GDM1 (cell line): ENCODE measurements around the gene RANBP3.

ENCODE experiments used
- DNase-seq: peaks from one replicate; lab custom pipeline; 2025; lab: John Stamatoyannopoulos, UW

RANBP3 gene

DNA sequence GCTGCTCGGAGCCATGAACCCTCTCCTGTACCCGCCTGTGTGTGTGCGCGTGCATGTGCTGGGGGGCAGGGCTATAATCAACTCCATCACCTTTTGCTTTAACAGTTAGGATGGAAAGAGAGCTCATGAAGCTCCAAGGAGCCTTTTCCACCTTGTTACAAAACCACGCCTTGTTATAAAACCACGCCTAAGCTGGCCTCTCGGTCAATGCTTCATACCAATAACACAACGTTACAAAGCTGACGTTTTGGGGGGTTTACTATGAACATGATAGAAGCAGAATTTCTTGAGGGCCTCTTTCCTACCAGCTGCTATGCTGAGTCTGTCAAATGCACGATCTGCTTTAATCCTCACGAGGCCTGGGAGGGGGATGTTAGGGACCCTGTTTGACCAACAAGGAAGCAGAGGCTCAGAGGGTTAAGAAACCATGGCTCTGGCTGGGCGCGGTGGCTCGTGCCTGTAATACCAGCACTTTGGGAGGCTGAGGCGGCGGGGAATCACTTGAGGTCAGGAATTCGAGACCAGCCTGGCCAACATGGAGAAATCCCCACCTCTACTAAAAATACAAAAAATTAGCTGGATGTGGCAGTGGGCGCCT is 52.0 kb downstream of the RANBP3 start:
- no peak for DNase-seq

DNA sequence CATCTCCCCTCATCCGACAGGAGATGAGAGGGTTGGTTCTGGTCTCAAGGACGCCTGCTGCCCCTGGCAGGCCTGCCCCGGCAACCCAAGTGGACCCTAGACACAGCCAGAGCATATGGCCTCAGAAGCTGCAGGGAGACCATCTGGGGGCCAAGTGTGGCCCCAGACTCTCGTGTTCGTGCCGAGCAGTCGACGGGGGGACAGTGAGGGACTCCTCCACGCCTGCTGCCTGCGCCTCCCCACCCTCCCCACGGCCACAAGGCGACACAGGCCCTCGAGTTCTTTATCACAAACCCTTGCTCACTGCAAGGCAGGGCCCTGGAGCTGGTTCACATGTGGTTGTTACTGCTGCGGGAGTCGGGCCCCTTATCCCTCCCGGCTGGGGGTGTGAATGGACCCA is 54.6 kb downstream of the RANBP3 start:
- no peak for DNase-seq

DNA sequence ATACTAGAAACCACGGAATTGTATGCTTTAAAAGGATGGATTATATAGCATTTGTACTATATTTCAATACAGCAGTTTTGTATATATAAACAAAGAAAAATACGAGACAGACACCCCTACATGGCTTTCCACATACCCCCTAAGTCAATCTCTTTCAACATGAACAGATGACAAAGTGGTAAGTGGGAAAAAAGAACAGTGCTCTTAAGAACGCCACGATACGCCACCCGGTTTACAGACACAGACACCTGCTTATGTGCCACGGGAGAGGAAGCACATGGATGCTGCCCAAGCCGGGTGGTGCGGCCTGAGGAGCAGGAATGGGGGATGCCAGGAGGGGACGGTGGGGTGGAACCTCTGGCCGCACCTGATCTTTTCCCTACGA is 55.8 kb downstream of the RANBP3 start:
- no peak for DNase-seq

DNA sequence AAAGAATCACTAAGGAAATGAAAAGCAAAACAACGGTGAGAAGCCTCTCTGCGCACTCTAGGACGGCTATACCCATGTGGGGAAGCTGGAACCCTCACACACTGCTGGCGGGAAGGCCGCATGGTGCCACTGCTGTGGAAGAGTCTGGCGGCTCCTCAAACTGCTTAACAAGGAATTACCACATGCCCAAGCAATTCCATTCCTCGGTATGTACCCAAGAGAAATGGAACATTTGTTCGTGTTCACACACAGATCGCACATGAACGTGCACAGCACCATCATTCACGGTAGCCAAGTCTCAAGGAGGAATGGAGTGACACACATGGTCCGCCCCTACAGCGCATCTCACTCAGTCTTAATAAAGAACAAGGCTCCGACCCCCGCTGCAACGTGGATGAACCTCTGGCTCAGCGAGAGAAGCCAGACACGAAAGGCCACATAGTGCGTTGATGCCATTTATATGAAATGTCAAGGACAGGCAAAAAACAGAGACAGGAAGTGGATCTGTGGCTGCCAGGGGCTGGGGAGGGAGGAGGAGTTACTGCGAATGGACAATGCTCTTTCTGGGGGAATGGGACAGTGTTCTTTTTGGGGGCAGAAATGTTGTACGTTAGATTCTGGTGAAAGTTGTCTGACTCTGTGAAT is 56.3 kb downstream of the RANBP3 start:
- no peak for DNase-seq

DNA sequence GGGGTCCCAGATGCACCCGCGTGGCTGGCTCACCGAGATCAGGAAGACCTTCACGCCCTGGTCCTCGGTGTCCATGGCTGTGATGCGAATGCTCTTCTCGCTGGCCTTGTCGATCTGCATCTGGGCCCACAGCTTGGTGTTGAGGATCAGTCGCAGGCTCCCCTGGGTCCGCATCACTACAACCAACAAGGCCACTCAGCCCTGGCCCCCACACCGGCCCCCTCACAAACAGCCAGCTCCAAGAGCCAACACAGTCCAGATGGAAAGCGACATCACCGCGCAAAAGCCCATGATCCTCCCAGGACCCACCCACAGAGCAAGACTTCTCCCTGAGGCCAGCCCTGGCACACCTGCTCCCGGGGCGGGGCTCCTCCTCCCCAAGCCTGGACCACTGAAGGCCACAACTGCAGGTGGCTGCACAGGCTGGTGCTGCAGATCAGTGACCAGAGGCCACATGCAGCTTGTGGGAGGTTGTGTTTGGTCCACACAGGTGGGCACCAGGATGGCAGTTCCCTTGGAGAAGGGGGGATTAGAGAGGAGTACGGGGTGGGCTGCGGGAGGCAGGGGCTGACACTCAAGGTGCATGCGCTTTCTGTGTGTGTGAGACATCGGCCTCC is 59.4 kb downstream of the RANBP3 start:
- no peak for DNase-seq

DNA sequence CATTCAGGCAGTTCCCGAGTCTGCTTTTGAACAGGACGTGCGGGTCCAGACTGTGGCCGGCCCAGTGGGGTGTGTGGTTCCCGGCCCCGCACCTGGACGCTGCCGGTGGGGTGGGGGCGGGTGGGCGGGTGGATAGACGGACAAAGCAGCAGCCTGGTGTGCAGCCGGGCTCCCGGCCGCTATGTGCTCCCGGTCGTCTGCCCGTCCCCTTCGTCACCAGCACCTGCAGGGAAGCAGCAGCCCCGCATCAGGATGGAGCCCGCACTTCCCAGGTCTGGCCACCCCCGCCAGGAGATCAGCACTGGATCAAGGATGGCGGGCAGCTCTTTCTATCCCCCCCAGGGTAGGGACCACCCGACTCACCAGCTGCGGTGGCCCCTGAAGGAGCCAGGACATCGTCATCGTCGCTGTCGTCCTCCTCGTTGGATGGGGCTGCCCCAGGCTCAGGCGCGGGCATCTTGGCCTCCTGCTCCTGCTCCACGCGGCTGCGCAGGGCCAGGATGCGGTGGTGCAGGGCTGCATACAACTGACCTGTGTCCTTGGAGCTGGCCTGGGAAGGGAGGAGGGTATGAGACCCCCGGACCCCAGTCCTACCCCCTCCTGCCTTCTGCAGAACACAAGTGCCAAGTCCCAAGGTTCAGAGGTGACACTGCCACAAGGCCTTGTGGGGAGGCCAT is 60.4 kb downstream of the RANBP3 start:
- DNase-seq: no peak

DNA sequence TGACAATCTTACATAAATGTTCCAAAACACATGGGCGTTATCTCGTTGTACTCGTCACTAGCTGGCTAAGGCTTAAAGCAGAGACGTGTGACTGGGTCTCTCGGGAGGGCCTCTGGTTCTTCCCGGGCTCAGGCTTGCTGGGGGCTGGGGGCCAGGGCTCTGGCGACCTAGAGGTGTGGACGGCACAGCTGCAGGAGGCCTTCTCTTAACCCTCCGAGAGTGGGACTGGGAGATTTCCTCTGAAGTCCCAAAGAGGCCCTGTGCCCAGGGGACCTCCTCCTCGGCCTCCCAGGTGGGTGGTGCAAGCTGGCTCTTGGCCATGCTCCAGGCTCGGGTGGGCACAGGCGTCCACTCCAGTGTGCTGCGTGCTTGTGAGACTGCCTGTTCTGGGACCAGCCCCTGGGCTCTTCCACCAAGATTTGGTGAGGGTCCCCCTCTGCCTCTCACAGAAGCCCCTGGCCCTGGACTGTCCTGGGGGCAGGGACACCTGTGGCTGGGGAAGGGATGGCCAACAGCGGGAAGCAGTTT is 61.7 kb downstream of the RANBP3 start:
- no peak for DNase-seq

DNA sequence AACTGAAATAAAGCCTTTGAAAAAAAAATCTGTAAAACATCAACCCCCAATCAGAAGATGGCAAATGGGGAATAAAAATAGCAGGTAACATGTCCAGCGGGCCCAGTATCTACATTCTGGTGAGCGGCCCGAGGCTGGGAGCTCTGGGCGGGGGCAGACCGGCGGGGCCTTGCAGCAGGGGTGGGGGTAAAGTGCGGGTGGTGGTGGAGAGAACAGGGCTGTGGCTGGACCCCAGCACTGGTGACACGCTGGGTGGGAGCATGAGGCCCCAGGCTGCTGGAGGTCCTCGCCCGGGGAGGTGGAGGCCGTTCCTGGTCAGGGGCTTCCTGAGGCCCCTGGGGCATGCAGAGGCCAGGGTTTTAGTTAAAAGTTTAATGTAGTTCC is 62.2 kb downstream of the RANBP3 start:
- DNase-seq: no peak

DNA sequence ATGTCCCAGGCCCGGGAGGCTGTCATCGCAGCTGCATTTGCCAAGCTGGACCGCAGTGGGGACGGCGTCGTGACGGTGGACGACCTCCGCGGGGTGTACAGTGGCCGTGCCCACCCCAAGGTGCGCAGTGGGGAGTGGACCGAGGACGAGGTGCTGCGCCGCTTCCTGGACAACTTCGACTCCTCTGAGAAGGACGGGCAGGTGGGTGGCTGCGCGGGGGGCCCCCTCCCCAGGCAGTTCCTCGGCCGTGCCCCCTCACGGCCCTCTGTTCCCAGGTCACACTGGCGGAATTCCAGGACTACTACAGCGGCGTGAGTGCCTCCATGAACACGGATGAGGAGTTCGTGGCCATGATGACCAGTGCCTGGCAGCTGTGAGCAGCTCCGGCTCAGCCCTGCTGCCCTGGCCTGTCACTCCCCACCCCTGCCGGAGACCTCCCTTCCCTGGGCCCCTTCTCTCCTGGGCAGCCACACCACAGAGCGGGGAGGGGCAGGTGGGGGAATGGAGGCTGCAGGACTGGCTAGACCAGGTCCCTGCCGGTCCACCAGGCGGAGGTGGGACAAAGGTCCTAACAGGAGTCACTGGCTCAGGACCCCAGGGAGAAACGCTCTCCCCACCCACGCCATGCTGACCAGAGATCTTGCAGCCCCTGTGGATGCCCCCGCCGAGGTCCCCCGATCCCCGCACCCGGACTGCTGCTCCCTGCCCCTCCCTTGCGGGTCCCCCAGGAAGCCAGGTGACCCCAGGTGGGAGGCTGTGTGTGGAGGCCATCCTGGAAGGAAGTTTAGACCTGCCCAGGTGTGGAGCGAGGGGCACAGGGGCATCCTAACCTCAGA is 62.8 kb downstream of the RANBP3 start:
- no peak for DNase-seq

DNA sequence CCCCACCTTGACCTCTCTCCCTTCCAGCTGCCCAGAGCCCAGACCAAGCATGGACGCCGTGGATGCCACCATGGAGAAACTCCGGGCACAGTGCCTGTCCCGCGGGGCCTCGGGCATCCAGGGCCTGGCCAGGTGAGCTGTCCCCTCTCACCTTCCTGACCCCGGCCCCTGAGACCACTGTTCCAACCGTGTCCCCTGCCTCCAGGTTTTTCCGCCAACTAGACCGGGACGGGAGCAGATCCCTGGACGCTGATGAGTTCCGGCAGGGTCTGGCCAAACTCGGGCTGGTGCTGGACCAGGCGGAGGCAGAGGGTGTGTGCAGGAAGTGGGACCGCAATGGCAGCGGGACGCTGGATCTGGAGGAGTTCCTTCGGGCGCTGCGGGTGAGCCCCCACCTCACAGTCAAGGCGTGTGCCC is 63.6 kb downstream of the RANBP3 start:
- no peak for DNase-seq

DNA sequence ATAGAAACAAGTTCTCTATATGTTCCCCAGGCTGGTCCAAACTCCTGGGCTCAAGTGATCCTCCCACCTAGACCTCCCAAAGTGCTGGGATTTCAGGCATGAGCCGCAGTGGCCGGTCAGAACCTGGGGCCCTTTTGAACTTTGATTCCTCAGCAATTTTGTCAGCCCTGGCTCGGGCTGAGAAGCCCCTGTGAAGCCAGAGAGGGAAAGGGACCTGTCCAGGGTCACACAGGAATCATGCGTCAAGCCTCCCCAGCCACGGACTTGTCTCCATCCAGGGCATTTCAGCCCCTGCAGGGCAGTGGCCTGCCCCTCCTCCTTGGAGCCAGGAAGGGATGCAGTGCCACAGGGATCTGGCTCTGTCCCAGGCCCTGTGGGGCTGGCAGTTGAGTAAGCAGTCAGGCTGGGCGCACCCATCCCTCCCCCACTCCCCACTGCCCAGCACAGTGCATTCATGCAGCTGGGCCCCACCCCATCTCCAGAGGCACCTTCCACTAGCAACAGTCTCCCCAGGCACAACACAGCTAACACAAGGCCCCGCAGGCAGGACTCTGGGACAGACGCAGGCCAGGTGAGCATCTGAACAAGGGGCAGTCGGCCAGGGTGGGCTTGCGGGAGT is 64.1 kb downstream of the RANBP3 start, which contains the start of gene CAPS:
CAPS (plus strand) TSS at position 516 of the 619 bp plus-strand sequence. CDS start 153 bp downstream, outside the sequence.
- no peak for DNase-seq

DNA sequence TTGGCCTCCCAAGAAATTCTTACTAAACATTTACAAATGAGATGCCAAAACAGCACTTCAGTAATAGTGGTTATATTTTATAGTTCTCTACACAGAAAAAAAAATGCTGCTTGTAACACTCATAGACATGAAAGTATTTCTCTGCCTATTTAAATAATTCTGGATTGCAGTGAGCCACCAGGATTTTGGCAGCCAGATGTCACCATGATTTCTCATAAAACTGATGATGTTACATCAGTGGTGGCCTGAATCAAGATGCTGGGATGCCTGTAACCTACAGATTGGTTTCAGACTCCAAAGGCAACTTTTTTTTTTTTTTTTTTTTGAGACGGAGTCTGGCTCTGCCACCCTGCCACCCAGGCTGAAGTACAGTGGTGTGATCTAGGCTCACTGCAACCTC is 66.6 kb downstream of the RANBP3 start:
- DNase-seq: no peak

DNA sequence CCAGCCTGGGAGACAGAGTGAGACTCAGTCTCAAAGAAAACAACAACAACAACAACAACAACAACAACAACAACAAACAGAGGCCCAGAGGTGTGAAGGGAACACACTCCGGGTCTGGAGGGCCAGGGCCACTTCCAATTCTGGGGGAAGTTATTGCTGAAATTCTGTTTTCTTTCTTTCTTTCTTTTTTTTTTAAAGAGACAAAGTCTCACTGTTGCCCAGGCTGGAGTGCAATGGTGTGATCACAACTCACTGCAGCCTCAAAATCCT is 67.4 kb downstream of the RANBP3 start:
- DNase-seq: no peak

DNA sequence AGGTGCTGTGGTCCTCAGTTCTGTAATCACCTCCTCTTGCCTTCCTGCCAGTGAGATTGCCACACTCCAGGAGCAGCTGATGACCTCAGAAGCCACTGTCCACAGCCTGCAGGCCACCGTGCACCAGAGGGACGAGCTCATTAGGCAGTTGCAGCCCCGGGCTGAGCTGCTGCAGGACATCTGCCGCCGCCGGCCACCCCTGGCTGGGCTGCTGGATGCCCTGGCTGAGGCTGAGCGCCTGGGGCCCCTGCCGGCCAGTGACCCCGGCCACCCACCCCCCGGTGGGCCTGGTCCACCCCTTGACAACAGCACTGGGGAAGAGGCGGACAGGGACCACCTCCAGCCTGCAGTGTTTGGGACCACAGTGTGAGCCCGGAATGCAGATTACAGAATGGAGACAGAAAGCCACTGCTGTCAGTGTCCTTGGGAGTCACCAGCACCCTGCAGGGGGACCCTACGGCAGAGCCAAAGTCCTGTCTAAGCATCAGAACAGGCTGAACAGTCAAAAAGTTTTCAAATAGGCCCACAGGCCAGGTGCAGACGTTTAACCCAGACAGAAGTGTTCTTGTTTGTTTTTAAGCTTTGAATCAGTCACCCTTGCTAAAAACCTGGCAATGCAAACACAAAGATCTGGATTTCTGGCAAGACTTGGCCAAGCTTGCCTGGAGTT is 69.0 kb downstream of the RANBP3 start:
- DNase-seq: no peak

DNA sequence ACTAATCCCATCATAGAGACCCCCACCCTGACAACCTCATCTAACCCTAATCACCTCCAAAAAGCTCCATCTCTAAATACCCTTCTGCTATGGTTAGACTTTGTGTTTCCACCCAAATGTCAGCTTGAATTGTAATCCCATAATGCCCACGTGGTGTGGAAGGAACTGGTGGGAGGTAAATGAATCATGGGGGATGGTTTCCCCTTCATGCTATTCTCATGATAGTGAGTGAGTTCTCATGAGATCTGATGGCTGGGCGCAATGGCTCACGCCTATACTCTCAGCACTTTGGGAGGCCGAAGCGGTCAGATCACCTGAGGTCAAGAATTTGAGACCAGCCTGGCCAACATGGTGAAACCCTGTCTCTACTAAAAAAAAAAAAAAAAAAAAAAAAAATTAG is 70.7 kb downstream of the RANBP3 start:
- peak; percentile 8 for DNase-seq

DNA sequence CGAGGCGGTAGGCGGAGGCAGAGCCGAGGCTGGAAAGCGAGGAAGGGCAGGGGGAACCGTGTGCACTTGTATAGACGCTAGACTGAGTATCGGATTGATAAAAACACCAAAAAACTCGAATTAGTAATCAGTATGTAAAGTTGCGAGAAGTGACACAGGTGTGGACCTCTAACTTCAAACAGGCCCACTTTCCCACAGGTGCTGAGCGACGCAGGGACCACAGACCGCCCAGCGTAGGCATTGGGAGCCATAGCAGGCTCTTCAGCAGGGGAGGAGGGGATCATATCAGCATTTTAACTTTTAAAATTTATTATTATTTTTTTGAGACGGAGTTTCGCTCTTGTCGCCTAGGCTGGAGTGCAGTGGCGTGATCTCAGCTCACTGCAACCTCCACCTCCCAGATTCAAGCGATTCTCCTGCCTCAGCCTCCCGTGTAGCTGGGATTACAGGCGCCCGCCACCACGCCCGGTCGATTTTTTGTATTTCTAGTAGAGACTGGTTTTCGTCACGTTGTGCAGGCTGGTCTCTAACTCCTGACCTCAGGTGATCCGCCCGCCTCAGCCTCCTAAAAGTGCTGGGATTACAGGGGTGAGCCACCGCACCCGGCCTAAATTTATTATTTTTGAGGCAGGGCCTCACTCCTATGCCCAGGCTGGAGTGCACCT is 72.7 kb downstream of the RANBP3 start:
- no peak for DNase-seq

DNA sequence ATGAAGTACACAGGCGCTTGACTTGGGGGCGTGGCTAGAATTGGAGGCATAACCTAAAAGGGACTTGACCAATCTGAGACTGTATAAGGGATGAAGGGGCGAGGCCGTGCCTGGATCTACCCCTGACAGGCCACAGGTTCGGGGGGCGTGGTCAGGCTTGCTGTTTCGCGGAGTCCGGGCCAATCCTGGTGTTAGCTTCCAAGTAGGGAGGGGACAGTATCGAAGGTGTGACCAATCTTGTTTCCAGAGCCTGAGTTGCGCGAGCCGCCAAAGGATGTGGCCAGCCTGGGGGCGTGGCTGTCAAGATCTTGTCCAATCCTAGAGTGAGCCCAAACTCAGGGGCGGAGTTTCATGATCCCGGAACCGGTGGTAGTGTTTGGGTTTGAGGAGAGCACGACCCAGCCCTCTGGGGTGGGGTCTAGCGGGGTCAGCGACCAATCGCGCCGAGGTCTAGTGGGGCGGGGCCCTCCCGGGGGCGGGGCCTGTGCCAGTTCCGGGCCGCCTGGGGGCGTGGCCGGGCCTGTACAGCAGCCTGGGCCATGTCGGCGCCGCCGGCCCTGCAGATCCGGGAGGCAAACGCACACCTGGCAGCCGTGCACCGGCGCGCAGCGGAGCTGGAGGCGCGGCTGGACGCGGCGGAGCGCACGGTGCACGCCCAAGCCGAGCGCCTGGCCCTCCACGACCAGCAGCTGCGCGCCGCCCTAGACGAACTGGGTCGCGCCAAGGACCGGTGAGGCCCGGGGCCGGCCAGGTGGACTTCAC is 73.4 kb downstream of the RANBP3 start, which contains the start of gene VMAC:
VMAC (plus strand) TSS at position 521 of the 762 bp plus-strand sequence; CDS start at position 540, 19 bp downstream.
- peak; percentile 100 for DNase-seq

DNA sequence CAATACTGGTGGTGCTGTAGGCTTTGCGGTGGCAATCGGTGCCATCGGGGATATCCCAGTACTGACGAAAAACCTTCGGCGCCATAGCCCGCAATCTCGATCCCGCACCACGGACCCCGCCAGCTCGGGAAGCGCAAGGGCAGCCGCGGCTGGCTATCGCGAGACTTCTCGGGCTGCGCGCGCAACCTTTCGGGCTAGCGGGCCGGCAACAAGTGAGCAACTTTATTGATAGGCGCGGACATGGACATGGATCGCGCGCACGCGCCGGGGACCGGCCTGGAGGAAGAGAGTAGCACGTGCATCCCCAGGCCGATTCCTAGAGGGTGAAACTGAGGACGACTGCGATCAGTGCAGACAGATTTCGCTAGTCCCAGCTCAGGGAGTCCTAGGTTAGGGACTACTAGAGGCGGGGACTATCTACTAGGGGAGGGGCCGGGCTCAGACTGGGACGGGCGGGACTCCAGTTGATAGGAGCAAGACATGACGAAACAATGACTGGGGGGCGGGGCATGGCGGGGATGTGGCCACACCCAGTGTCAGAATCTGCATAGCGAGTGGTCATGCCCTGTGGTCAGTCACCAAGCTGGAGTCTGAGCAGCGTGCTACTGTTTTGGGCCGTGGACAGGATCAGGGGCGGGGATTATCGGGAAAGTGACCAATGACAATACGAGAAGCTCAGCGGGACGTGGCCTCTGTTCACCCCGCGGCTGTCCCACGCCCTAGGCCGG is 74.2 kb downstream of the RANBP3 start, which contains the start of gene NDUFA11:
NDUFA11 (minus strand) TSS at position 167 of the 728 bp plus-strand sequence; CDS start at position 85, 82 bp downstream.
- DNase-seq: peak; percentile 96
